Osteoblast (primary cell): Measurements from ENCODE around the gene TMEM204. TPM values are rescaled to one million over a fixed set of nuclear protein-coding genes. Genes with fewer than 3 reads are reported as not detected.

Experiments used
- DNase-seq: peaks from one replicate; pipeline ENCODE4 v3.0.0; 2011; ENCODE audit warnings: low spot score, mixed read lengths; ENCODE audit not compliant: insufficient read length; ENCODE audit errors: missing footprints
- H2AFZ ChIP-seq: 2 replicates; pipeline ENCODE4 v1.6.0; 2011; ENCODE audit warnings: mild to moderate bottlenecking, low read length
- H3K27ac ChIP-seq: 2 replicates; pipeline ENCODE4 v1.5.1; 2011; ENCODE audit warnings: mild to moderate bottlenecking, low read depth, low read length, moderate library complexity
- H3K27me3 ChIP-seq: 2 replicates; pipeline ENCODE4 v1.6.0; 2012; ENCODE audit warnings: mild to moderate bottlenecking, control low read depth, inconsistent platforms, low read length, moderate library complexity; ENCODE audit not compliant: insufficient read depth
- H3K36me3 ChIP-seq: 2 replicates; pipeline ENCODE4 v1.5.1; 2011; ENCODE audit warnings: mild to moderate bottlenecking, low read length, control low read depth, moderate library complexity; ENCODE audit not compliant: insufficient read depth
- H3K4me1 ChIP-seq: 2 replicates; pipeline ENCODE4 v1.5.1; 2011; ENCODE audit warnings: mild to moderate bottlenecking, low read length, control low read depth, moderate library complexity; ENCODE audit not compliant: insufficient read depth
- H3K4me2 ChIP-seq: 2 replicates; pipeline ENCODE4 v1.6.0; 2011; ENCODE audit warnings: mild to moderate bottlenecking, low read length; ENCODE audit not compliant: insufficient read depth
- H3K4me3 ChIP-seq: fragments of 200-600 bp; sonication (generic); 3 replicates; pipeline ENCODE4 v1.5.1; 2012; ENCODE audit warnings: mild to moderate bottlenecking, low read length, inconsistent platforms; ENCODE audit not compliant: insufficient read depth
- H3K79me2 ChIP-seq: 2 replicates; pipeline ENCODE4 v1.6.0; 2012; ENCODE audit warnings: mild to moderate bottlenecking, low read length, control low read depth, inconsistent platforms; ENCODE audit not compliant: insufficient read depth
- H3K9me3 ChIP-seq: 2 replicates; pipeline ENCODE4 v1.5.1; 2011; ENCODE audit warnings: low read depth, low read length, control low read depth
- H4K20me1 ChIP-seq: 2 replicates; pipeline ENCODE4 v1.6.0; 2012; ENCODE audit warnings: mild to moderate bottlenecking, low read length, control low read depth; ENCODE audit not compliant: insufficient read depth
- total RNA-seq: library from RNA; depleted of rRNA; stranded (reverse); fragments of >200 nt; gene quantifications from 2 replicates; pipeline ENCODE4 v1.2.3, GENCODE V29; 2012
- TF ChIP-seq, protein P1 (sequence below): IDR thresholded peaks from 2 replicates; pipeline ENCODE4 v1.5.1; 2011; ENCODE audit warnings: mild to moderate bottlenecking, low read depth, low read length, moderate library complexity; ENCODE audit errors: extremely low read depth

Gene TMEM204
- total RNA-seq, 1 donor = 8.3 TPM

- TF ChIP-seq, protein P1, sequence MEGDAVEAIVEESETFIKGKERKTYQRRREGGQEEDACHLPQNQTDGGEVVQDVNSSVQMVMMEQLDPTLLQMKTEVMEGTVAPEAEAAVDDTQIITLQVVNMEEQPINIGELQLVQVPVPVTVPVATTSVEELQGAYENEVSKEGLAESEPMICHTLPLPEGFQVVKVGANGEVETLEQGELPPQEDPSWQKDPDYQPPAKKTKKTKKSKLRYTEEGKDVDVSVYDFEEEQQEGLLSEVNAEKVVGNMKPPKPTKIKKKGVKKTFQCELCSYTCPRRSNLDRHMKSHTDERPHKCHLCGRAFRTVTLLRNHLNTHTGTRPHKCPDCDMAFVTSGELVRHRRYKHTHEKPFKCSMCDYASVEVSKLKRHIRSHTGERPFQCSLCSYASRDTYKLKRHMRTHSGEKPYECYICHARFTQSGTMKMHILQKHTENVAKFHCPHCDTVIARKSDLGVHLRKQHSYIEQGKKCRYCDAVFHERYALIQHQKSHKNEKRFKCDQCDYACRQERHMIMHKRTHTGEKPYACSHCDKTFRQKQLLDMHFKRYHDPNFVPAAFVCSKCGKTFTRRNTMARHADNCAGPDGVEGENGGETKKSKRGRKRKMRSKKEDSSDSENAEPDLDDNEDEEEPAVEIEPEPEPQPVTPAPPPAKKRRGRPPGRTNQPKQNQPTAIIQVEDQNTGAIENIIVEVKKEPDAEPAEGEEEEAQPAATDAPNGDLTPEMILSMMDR = no peak
- Histone ChIP-seq H3K4me1 (no peaks in the 10 kb centered on the region), H3K4me2 (no peak overlapping the region), H3K9me3 (no peaks in the 10 kb centered on the region), H3K4me3 (no peak overlapping the region), H3K27ac (no peak overlapping the region), H4K20me1 (no peaks in the 10 kb centered on the region), H3K36me3 (peaks cover 27% of the 10 kb centered on the region), H3K79me2 (peaks cover 18% of the 10 kb centered on the region), H2AFZ (no peak overlapping the region), H3K27me3 (no peaks in the 10 kb centered on the region)
- peak; percentile 78 for DNase-seq
Measured at GRCh38 chr16:1500465-1501150, 32.9 kb upstream of the TMEM204 start.

- TF ChIP-seq, protein P1 = no peak
- DNase-seq = no peak
- Histone ChIP-seq H3K4me2 (no peak overlapping the region), H4K20me1 (no peaks in the 10 kb centered on the region), H3K27me3 (no peaks in the 10 kb centered on the region), H3K4me1 (no peaks in the 10 kb centered on the region), H2AFZ (no peak overlapping the region), H3K36me3 (peaks cover 25% of the 10 kb centered on the region), H3K27ac (no peak overlapping the region), H3K79me2 (peaks cover 8% of the 10 kb centered on the region), H3K4me3 (no peak overlapping the region), H3K9me3 (no peaks in the 10 kb centered on the region)
Measured at GRCh38 chr16:1501630-1502029, 31.8 kb upstream of the TMEM204 start.

DNA sequence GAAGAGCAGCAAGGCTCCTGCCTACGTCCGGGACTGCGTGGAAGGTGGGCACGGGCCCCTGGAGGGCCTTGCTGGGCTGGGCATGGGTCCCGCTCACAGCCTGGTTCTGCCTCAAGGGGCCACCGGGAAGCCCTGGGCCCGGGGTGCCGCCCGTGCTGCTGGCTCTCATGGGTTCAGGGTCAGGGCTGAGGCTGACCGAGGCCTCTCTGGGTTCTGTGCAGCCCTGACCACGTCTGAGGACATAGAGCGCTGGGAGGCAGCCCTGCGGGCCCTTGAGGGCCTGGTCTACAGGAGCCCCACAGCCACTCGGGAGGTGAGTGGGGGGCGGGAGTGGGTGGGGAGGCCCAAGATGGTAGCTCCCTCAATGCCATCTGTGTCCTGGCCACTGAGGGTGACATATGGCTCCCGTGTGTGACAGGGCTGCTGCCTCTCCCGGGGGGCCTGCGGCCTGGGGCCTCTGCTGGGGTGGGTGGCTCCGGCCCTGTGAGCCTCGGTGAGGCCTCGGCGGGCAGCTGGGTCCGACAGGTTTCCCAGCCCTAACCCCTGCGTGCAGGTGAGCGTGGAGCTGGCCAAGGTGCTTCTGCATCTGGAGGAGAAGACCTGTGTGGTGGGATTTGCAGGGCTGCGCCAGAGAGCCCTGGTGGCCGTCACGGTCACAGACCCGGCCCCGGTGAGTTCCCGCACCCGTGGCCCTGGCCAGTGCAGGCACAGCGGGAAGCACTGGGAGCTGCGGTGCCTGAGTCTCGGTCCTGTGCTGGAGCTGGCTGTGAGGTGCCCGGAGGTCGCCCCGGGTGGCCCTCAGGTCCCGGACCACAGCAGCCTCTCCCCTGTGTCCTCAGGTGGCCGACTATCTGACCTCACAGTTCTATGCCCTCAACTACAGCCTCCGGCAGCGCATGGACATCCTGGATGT is 31.1 kb upstream of the TMEM204 start:
- Histone ChIP-seq H3K36me3 (peaks cover 22% of the 10 kb centered on the region), H3K4me1 (no peaks in the 10 kb centered on the region), H3K27ac (no peak overlapping the region), H2AFZ (no peak overlapping the region), H3K4me2 (no peak overlapping the region), H3K9me3 (no peaks in the 10 kb centered on the region), H3K27me3 (no peaks in the 10 kb centered on the region), H3K4me3 (no peak overlapping the region), H3K79me2 (peaks cover under 1% of the 10 kb centered on the region), H4K20me1 (no peaks in the 10 kb centered on the region)
- TF ChIP-seq, protein P1 = no peak
- no peak for DNase-seq
